ENCODE results near the gene NAT9. TPM values are rescaled to one million over a fixed set of nuclear protein-coding genes. Genes with fewer than 3 reads are reported as not detected.

The NAT9 gene
- total RNA-seq, 4 donors from 2014 or later, result 12.4 to 20.0 (median 18.3) TPM

DNA sequence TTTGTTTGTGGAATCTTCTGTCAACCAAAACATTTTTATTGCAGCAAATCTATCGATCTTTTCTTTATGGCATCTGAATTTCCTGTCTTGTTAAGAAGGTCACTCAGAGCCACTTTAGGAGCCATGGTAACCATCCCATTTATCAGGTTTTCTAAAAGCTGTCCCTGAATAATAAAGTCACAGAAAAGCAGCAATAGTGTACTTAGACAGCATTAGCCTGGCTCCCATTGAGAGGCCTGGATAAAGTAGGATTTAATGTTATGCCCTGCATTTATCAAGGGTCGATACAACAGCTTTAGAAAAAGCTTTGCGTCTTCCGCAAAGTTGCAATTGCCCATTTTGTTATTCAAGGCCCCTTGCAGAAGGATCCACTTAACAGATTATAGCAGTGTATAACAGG, 53.4 kb downstream of the NAT9 start:
- no peak for TF ChIP-seq CTCF (IDR thresholded peaks at IDR 0.05; ENCODE audit: low read depth)

Other genes starting within 250 kb of the NAT9 start
- gene CD300LB, start 244.9 kb downstream of the NAT9 start, total RNA-seq, result 10 to 100 TPM in 1 of 4 donors, under 1 TPM in 2, not detected in 1; 0.33 to 36.4 (median 0.88) TPM
- 1 to 10 TPM in 3 of 4 donors, under 1 TPM in 1; 0.65 to 4.0 (median 2.5) TPM for gene CD300C, start 230.2 kb downstream of the NAT9 start, total RNA-seq
- gene CD300H, start 208.8 kb downstream of the NAT9 start, total RNA-seq, result not detected
- gene CD300LD, start 184.1 kb downstream of the NAT9 start, total RNA-seq, result not detected
- gene CD300E, start 152.6 kb downstream of the NAT9 start, total RNA-seq, result 1 to 10 TPM in 3 of 4 donors, under 1 TPM in 1; 0.38 to 1.2 (median 1.1) TPM
- 1 to 10 TPM in 2 of 4 donors, under 1 TPM in 1, not detected in 1; 0.98 to 6.8 (median 1.1) TPM for gene CD300LF, start 63.4 kb downstream of the NAT9 start, total RNA-seq
- gene RAB37, start 39.1 kb downstream of the NAT9 start, total RNA-seq, result 1 to 10 TPM in 3 of 4 donors, not detected in 1; 1.0 to 2.4 (median 1.9) TPM
- gene NHERF1, start 27.7 kb downstream of the NAT9 start, total RNA-seq, result 10 to 100 TPM; 10.3 to 26.2 (median 15.1) TPM
- under 1 TPM; 0.17 to 0.38 (median 0.27) TPM for gene GRIN2C, start 83.5 kb upstream of the NAT9 start, total RNA-seq
- gene FDXR, start 96.6 kb upstream of the NAT9 start, total RNA-seq, result 1 to 10 TPM; 1.1 to 8.3 (median 6.0) TPM
- under 1 TPM in 1 of 4 donors, not detected in 3; 0.22 TPM for gene FADS6, start 117.3 kb upstream of the NAT9 start, total RNA-seq
- gene USH1G, start 146.9 kb upstream of the NAT9 start, total RNA-seq, result not detected
- under 1 TPM in 1 of 4 donors, not detected in 3; 0.44 TPM for gene OTOP2, start 147.9 kb upstream of the NAT9 start, total RNA-seq
- not detected for gene OTOP3, start 159.6 kb upstream of the NAT9 start, total RNA-seq
- gene HID1, start 196.4 kb upstream of the NAT9 start, total RNA-seq, result 10 to 100 TPM in 1 of 4 donors, 1 to 10 TPM in 3; 3.2 to 16.6 (median 3.6) TPM
- gene CDR2L, start 211.3 kb upstream of the NAT9 start, total RNA-seq, result 1 to 10 TPM; 5.1 to 8.5 (median 5.9) TPM
- gene MRPL58, start 236.3 kb upstream of the NAT9 start, total RNA-seq, result 10 to 100 TPM; 34.8 to 53.5 (median 45.1) TPM

Data from subcutaneous adipose tissue (tissue), 4 donors.